WTC11 (cell line): ENCODE measurements around the gene GALNTL6. TPM values are rescaled to one million over a fixed set of nuclear protein-coding genes. Genes with fewer than 3 reads are reported as not detected.

ENCODE experiments used
- ATAC-seq: fragments of 200-7000 bp; cut with Tn5 transposase; 2 replicates; pipeline ENCODE4 v1.10.0; 2021; ENCODE audit warnings: mild to moderate bottlenecking, moderate library complexity
- CTCF ChIA-PET: fragments of 300-600 bp; sonication (Branson Sonifier 250); formaldehyde crosslinking; loops from one replicate; lab custom pipeline; 2021; ENCODE audit warnings: antibody characterized with exemption; lab: Charles Lee
- POLR2A ChIA-PET: fragments of 350-600 bp; sonication (Branson Sonifier 250); formaldehyde crosslinking; loops from one replicate; lab custom pipeline; 2021; ENCODE audit warnings: antibody characterized with exemption; lab: Charles Lee
- DNase-seq: peaks from one replicate; pipeline ENCODE4 v3.0.0; 2021; ENCODE audit warnings: low spot score
- H3K27ac Mint-ChIP-seq: 2 replicates; pipeline ENCODE4 v1.8.0; 2021; ENCODE audit warnings: mixed read lengths
- H3K27me3 Mint-ChIP-seq: 2 replicates; pipeline ENCODE4 v1.8.0; 2021; ENCODE audit warnings: low read depth, mild to moderate bottlenecking, moderate library complexity, mixed read lengths
- H3K36me3 Mint-ChIP-seq: 2 replicates; pipeline ENCODE4 v1.8.0; 2021; ENCODE audit warnings: mixed read lengths
- H3K4me1 Mint-ChIP-seq: 2 replicates; pipeline ENCODE4 v1.8.0; 2022; ENCODE audit warnings: mixed read lengths
- H3K4me3 Mint-ChIP-seq: 2 replicates; pipeline ENCODE4 v1.8.0; 2021; ENCODE audit warnings: mild to moderate bottlenecking, moderate library complexity, mixed read lengths
- H3K9me3 Mint-ChIP-seq: 2 replicates; pipeline ENCODE4 v1.8.0; 2021; ENCODE audit warnings: mixed read lengths
- EMX1 ChIP-seq: fragments of 250-450 bp; sonication (Bioruptor Pico); IDR thresholded peaks from 2 replicates; pipeline ENCODE4 v1.8.0; 2021; ENCODE audit warnings: mild to moderate bottlenecking
- FOXJ3 ChIP-seq: sonication (generic); formaldehyde crosslinking; IDR thresholded peaks from 2 replicates; pipeline ENCODE4 v1.9.0; 2021; ENCODE audit warnings: missing genetic modification reagents, mild to moderate bottlenecking, borderline replicate concordance
- MXD4 ChIP-seq: fragments of 250-450 bp; sonication (Bioruptor Pico); IDR thresholded peaks from 2 replicates; pipeline ENCODE4 v1.8.0; 2021; ENCODE audit warnings: mild to moderate bottlenecking, moderate library complexity, borderline replicate concordance
- SMAD3 ChIP-seq: sonication (generic); formaldehyde crosslinking; IDR thresholded peaks from 2 replicates; pipeline ENCODE4 v1.8.0; 2022; ENCODE audit warnings: missing genetic modification reagents, mild to moderate bottlenecking, borderline replicate concordance
- SMAD4 ChIP-seq: sonication (generic); formaldehyde crosslinking; IDR thresholded peaks from 2 replicates; pipeline ENCODE4 v1.8.0; 2022; ENCODE audit warnings: mild to moderate bottlenecking, missing genetic modification reagents
- SOX15 ChIP-seq: fragments of 250-450 bp; sonication (Bioruptor Pico); IDR thresholded peaks from 2 replicates; pipeline ENCODE4 v1.9.0; 2021; ENCODE audit warnings: mild to moderate bottlenecking
- ZNF138 ChIP-seq: sonication (generic); formaldehyde crosslinking; conservative IDR thresholded peaks from 2 replicates; pipeline ENCODE4 v1.8.1; 2022; ENCODE audit warnings: mild to moderate bottlenecking, moderate library complexity, missing genetic modification reagents
- ZNF232 ChIP-seq: sonication (generic); formaldehyde crosslinking; IDR thresholded peaks from 2 replicates; pipeline ENCODE4 v1.8.0; 2022; ENCODE audit warnings: mild to moderate bottlenecking, missing genetic modification reagents
- ZNF317 ChIP-seq: sonication (generic); formaldehyde crosslinking; IDR thresholded peaks from 2 replicates; pipeline ENCODE4 v1.8.1; 2023; ENCODE audit warnings: low read depth, mild to moderate bottlenecking, moderate library complexity, missing genetic modification reagents, borderline replicate concordance
- ZNF396 ChIP-seq: fragments of 250-450 bp; sonication (Bioruptor Pico); IDR thresholded peaks from 2 replicates; pipeline ENCODE4 v1.8.0; 2021; ENCODE audit warnings: mild to moderate bottlenecking, moderate library complexity, borderline replicate concordance
- total RNA-seq: library from RNA; stranded (reverse); gene quantifications from 3 replicates; pipeline ENCODE4 v1.2.3, GENCODE V29; 2021
- TF ChIP-seq, protein P1 (sequence below): sonication (generic); formaldehyde crosslinking; IDR thresholded peaks from 2 replicates; pipeline ENCODE4 v1.8.1; 2022; ENCODE audit warnings: low read depth, mild to moderate bottlenecking, moderate library complexity, missing genetic modification reagents, borderline replicate concordance
- TF ChIP-seq, protein P2 (sequence below): sonication (generic); formaldehyde crosslinking; IDR thresholded peaks from 2 replicates; pipeline ENCODE4 v1.8.0; 2022; ENCODE audit warnings: mild to moderate bottlenecking, missing genetic modification reagents
- TF ChIP-seq, protein P3 (sequence below): sonication (generic); formaldehyde crosslinking; IDR thresholded peaks from 2 replicates; pipeline ENCODE4 v1.8.1; 2023; ENCODE audit warnings: mild to moderate bottlenecking, missing genetic modification reagents
- TF ChIP-seq, protein P4 (sequence below): fragments of 250-450 bp; sonication (Bioruptor Pico); IDR thresholded peaks from 2 replicates; pipeline ENCODE4 v1.9.0; 2021; ENCODE audit warnings: mild to moderate bottlenecking, borderline replicate concordance
- TF ChIP-seq, protein P5 (sequence below): sonication (generic); formaldehyde crosslinking; IDR thresholded peaks from 2 replicates; pipeline ENCODE4 v1.8.1; 2023; ENCODE audit warnings: mild to moderate bottlenecking, missing genetic modification reagents, moderate library complexity
- TF ChIP-seq, protein P6 (sequence below): sonication (generic); formaldehyde crosslinking; IDR thresholded peaks from 2 replicates; pipeline ENCODE4 v1.8.1; 2023; ENCODE audit warnings: mild to moderate bottlenecking, missing genetic modification reagents, moderate library complexity
- TF ChIP-seq, protein P7 (sequence below): sonication (generic); formaldehyde crosslinking; IDR thresholded peaks from 2 replicates; pipeline ENCODE4 v1.8.0; 2022; ENCODE audit warnings: mild to moderate bottlenecking, missing genetic modification reagents
- TF ChIP-seq, protein P8 (sequence below): sonication (generic); formaldehyde crosslinking; IDR thresholded peaks from 2 replicates; pipeline ENCODE4 v1.8.1; 2023; ENCODE audit warnings: mild to moderate bottlenecking, missing genetic modification reagents, borderline replicate concordance

Gene GALNTL6
- total RNA-seq, 1 experiment from 2014 or later: 0.24 TPM

DNA sequence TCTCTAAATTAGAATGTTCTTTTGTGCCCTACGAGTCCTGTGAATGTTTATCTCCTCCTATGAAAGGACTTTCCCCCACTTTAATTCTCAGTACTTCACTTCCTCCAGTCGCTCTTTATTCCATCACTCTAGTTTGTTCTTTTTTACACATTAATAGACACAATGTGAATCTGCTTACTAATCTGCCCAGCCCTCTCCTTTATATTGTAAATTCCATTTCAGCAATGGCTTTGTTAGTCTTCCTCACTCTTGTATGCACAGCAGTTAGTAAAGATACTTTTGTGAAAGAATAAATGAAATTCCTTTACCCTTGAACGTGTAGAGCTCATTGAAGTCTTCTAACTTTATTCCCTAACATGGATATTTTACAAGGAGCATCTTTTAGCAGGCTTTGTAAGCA is 255.3 kb downstream of the GALNTL6 start:
- Mint-ChIP-seq H3K4me1 (peaks cover 64% of the 10 kb centered on the region), H3K27ac (peak overlapping the region; percentile 57), H3K4me3 (no peak overlapping the region), H3K27me3 (no peaks in the 10 kb centered on the region), H3K9me3 (peaks cover 34% of the 10 kb centered on the region), H3K36me3 (peaks cover 26% of the 10 kb centered on the region)
- ATAC-seq: peak; percentile 50
- DNase-seq: no peak
- no peak for TF ChIP-seq ZNF317 (CRISPR knock-in tag)
- TF ChIP-seq MXD4: no peak
- TF ChIP-seq, protein P1, sequence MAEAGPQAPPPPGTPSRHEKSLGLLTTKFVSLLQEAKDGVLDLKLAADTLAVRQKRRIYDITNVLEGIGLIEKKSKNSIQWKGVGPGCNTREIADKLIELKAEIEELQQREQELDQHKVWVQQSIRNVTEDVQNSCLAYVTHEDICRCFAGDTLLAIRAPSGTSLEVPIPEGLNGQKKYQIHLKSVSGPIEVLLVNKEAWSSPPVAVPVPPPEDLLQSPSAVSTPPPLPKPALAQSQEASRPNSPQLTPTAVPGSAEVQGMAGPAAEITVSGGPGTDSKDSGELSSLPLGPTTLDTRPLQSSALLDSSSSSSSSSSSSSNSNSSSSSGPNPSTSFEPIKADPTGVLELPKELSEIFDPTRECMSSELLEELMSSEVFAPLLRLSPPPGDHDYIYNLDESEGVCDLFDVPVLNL (CRISPR knock-in tag): no peak
- TF ChIP-seq, protein P2, sequence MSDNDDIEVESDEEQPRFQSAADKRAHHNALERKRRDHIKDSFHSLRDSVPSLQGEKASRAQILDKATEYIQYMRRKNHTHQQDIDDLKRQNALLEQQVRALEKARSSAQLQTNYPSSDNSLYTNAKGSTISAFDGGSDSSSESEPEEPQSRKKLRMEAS: no peak
- TF ChIP-seq, protein P3, sequence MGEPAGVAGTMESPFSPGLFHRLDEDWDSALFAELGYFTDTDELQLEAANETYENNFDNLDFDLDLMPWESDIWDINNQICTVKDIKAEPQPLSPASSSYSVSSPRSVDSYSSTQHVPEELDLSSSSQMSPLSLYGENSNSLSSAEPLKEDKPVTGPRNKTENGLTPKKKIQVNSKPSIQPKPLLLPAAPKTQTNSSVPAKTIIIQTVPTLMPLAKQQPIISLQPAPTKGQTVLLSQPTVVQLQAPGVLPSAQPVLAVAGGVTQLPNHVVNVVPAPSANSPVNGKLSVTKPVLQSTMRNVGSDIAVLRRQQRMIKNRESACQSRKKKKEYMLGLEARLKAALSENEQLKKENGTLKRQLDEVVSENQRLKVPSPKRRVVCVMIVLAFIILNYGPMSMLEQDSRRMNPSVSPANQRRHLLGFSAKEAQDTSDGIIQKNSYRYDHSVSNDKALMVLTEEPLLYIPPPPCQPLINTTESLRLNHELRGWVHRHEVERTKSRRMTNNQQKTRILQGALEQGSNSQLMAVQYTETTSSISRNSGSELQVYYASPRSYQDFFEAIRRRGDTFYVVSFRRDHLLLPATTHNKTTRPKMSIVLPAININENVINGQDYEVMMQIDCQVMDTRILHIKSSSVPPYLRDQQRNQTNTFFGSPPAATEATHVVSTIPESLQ: no peak
- no peak for TF ChIP-seq ZNF396 (CRISPR knock-in tag)
- TF ChIP-seq, protein P4, sequence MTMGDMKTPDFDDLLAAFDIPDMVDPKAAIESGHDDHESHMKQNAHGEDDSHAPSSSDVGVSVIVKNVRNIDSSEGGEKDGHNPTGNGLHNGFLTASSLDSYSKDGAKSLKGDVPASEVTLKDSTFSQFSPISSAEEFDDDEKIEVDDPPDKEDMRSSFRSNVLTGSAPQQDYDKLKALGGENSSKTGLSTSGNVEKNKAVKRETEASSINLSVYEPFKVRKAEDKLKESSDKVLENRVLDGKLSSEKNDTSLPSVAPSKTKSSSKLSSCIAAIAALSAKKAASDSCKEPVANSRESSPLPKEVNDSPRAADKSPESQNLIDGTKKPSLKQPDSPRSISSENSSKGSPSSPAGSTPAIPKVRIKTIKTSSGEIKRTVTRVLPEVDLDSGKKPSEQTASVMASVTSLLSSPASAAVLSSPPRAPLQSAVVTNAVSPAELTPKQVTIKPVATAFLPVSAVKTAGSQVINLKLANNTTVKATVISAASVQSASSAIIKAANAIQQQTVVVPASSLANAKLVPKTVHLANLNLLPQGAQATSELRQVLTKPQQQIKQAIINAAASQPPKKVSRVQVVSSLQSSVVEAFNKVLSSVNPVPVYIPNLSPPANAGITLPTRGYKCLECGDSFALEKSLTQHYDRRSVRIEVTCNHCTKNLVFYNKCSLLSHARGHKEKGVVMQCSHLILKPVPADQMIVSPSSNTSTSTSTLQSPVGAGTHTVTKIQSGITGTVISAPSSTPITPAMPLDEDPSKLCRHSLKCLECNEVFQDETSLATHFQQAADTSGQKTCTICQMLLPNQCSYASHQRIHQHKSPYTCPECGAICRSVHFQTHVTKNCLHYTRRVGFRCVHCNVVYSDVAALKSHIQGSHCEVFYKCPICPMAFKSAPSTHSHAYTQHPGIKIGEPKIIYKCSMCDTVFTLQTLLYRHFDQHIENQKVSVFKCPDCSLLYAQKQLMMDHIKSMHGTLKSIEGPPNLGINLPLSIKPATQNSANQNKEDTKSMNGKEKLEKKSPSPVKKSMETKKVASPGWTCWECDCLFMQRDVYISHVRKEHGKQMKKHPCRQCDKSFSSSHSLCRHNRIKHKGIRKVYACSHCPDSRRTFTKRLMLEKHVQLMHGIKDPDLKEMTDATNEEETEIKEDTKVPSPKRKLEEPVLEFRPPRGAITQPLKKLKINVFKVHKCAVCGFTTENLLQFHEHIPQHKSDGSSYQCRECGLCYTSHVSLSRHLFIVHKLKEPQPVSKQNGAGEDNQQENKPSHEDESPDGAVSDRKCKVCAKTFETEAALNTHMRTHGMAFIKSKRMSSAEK (CRISPR knock-in tag): no peak
- no peak for TF ChIP-seq SMAD4 (CRISPR knock-in tag)
- no peak for TF ChIP-seq SOX15 (CRISPR knock-in tag)
- TF ChIP-seq, protein P5, sequence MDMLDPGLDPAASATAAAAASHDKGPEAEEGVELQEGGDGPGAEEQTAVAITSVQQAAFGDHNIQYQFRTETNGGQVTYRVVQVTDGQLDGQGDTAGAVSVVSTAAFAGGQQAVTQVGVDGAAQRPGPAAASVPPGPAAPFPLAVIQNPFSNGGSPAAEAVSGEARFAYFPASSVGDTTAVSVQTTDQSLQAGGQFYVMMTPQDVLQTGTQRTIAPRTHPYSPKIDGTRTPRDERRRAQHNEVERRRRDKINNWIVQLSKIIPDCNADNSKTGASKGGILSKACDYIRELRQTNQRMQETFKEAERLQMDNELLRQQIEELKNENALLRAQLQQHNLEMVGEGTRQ: no peak
- TF ChIP-seq, protein P6, sequence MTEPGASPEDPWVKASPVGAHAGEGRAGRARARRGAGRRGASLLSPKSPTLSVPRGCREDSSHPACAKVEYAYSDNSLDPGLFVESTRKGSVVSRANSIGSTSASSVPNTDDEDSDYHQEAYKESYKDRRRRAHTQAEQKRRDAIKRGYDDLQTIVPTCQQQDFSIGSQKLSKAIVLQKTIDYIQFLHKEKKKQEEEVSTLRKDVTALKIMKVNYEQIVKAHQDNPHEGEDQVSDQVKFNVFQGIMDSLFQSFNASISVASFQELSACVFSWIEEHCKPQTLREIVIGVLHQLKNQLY: no peak
- TF ChIP-seq, protein P7, sequence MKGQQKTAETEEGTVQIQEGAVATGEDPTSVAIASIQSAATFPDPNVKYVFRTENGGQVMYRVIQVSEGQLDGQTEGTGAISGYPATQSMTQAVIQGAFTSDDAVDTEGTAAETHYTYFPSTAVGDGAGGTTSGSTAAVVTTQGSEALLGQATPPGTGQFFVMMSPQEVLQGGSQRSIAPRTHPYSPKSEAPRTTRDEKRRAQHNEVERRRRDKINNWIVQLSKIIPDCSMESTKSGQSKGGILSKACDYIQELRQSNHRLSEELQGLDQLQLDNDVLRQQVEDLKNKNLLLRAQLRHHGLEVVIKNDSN (CRISPR knock-in tag): no peak
- no peak for TF ChIP-seq SMAD3 (CRISPR knock-in tag)
- TF ChIP-seq EMX1 (CRISPR knock-in tag): no peak
- TF ChIP-seq ZNF232 (CRISPR knock-in tag): no peak
- no peak for TF ChIP-seq ZNF138 (CRISPR knock-in tag)
- TF ChIP-seq FOXJ3: no peak
- TF ChIP-seq, protein P8, sequence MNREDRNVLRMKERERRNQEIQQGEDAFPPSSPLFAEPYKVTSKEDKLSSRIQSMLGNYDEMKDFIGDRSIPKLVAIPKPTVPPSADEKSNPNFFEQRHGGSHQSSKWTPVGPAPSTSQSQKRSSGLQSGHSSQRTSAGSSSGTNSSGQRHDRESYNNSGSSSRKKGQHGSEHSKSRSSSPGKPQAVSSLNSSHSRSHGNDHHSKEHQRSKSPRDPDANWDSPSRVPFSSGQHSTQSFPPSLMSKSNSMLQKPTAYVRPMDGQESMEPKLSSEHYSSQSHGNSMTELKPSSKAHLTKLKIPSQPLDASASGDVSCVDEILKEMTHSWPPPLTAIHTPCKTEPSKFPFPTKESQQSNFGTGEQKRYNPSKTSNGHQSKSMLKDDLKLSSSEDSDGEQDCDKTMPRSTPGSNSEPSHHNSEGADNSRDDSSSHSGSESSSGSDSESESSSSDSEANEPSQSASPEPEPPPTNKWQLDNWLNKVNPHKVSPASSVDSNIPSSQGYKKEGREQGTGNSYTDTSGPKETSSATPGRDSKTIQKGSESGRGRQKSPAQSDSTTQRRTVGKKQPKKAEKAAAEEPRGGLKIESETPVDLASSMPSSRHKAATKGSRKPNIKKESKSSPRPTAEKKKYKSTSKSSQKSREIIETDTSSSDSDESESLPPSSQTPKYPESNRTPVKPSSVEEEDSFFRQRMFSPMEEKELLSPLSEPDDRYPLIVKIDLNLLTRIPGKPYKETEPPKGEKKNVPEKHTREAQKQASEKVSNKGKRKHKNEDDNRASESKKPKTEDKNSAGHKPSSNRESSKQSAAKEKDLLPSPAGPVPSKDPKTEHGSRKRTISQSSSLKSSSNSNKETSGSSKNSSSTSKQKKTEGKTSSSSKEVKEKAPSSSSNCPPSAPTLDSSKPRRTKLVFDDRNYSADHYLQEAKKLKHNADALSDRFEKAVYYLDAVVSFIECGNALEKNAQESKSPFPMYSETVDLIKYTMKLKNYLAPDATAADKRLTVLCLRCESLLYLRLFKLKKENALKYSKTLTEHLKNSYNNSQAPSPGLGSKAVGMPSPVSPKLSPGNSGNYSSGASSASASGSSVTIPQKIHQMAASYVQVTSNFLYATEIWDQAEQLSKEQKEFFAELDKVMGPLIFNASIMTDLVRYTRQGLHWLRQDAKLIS: no peak
- ChIA-PET POLR2A (no interaction called here), CTCF (no interaction called here)
